BLaER1 (cell line): Measurements from ENCODE around the gene METTL24.
"Not testable (repeated sequence)": the region's sequence is repeated elsewhere in the genome, so short reads cannot be mapped to it uniquely, and the experiment has no call there.

Source experiments
- H3K27ac ChIP-seq: shearing (Covaris generic); formaldehyde crosslinking; 2 replicates; pipeline ENCODE4 v1.8.1; 2022
- H3K27me3 ChIP-seq: shearing (Covaris generic); formaldehyde crosslinking; 2 replicates; pipeline ENCODE4 v1.8.1; 2022
- H3K36me3 ChIP-seq: shearing (Covaris generic); formaldehyde crosslinking; 2 replicates; pipeline ENCODE4 v1.8.1; 2022
- H3K4me1 ChIP-seq: shearing (Covaris generic); formaldehyde crosslinking; 2 replicates; pipeline ENCODE4 v1.8.1; 2022
- H3K4me2 ChIP-seq: shearing (Covaris generic); formaldehyde crosslinking; 2 replicates; pipeline ENCODE4 v1.8.1; 2022
- H3K4me3 ChIP-seq: shearing (Covaris generic); formaldehyde crosslinking; 2 replicates; pipeline ENCODE4 v1.8.1; 2022
- H3K9ac ChIP-seq: shearing (Covaris generic); formaldehyde crosslinking; 2 replicates; pipeline ENCODE4 v1.8.1; 2022
- H3K9me3 ChIP-seq: shearing (Covaris generic); formaldehyde crosslinking; 2 replicates; pipeline ENCODE4 v1.8.1; 2022
- H4K20me1 ChIP-seq: shearing (Covaris generic); formaldehyde crosslinking; 2 replicates; pipeline ENCODE4 v1.8.1; 2022
- Cebpa-rat ChIP-seq: shearing (Covaris generic); IDR thresholded peaks from 2 replicates; pipeline ENCODE4 v1.8.1; 2022

The METTL24 gene

GRCh38 chr6:110277100-110277665 lies 81.0 kb downstream of the METTL24 start:
- no peaks in the 10 kb centered on the region for H3K27me3 ChIP-seq

GRCh38 chr6:110272781-110273180 lies 85.4 kb downstream of the METTL24 start:
- H3K9me3 ChIP-seq, H3K9ac ChIP-seq, H3K27ac ChIP-seq, H3K4me2 ChIP-seq, H4K20me1 ChIP-seq, H3K4me3 ChIP-seq, H3K4me1 ChIP-seq, H3K27me3 ChIP-seq, H3K36me3 ChIP-seq: not testable (repeated sequence)

More at GRCh38 chr6:110277100-110277665, 81.0 kb downstream of the METTL24 start:
- no peaks in the 10 kb centered on the region for H4K20me1 ChIP-seq
- H3K27ac ChIP-seq: no peak overlapping the region
- H3K9ac ChIP-seq: no peak overlapping the region
- no peaks in the 10 kb centered on the region for H3K4me1 ChIP-seq
- no peak overlapping the region for H3K4me2 ChIP-seq
- H3K4me3 ChIP-seq: no peak overlapping the region
- H3K36me3 ChIP-seq: no peaks in the 10 kb centered on the region
- TF ChIP-seq Cebpa-rat: no peak
- peaks cover 5% of the 10 kb centered on the region for H3K9me3 ChIP-seq

- H3K4me1 ChIP-seq: no peaks in the 10 kb centered on the region
- H3K36me3 ChIP-seq: no peaks in the 10 kb centered on the region
- H3K27me3 ChIP-seq: no peaks in the 10 kb centered on the region
- no peak overlapping the region for H3K9ac ChIP-seq
- no peak overlapping the region for H3K27ac ChIP-seq
- H3K9me3 ChIP-seq: no peaks in the 10 kb centered on the region
- H4K20me1 ChIP-seq: no peaks in the 10 kb centered on the region
- no peak for TF ChIP-seq Cebpa-rat
- no peak overlapping the region for H3K4me3 ChIP-seq
- H3K4me2 ChIP-seq: no peak overlapping the region
These were observed 86.5 kb downstream of the METTL24 start for GRCh38 chr6:110271732-110272022.

- no peak for TF ChIP-seq Cebpa-rat
- Histone ChIP-seq H3K4me3 (no peak overlapping the region), H3K27ac (no peak overlapping the region)
These were observed 88.0 kb downstream of the METTL24 start for GRCh38 chr6:110270165-110270564.

GRCh38 chr6:110269623-110270022 lies 88.5 kb downstream of the METTL24 start:
- no peak for TF ChIP-seq Cebpa-rat
- Histone ChIP-seq H3K9me3 (no peaks in the 10 kb centered on the region), H3K4me2 (no peak overlapping the region), H3K9ac (no peak overlapping the region), H3K4me1 (no peaks in the 10 kb centered on the region), H3K27me3 (no peaks in the 10 kb centered on the region), H3K27ac (no peak overlapping the region), H3K4me3 (no peak overlapping the region), H4K20me1 (no peaks in the 10 kb centered on the region), H3K36me3 (no peaks in the 10 kb centered on the region)

More at GRCh38 chr6:110270165-110270564, 88.0 kb downstream of the METTL24 start:
- Histone ChIP-seq H3K9me3 (no peaks in the 10 kb centered on the region), H3K4me2 (no peak overlapping the region), H3K9ac (no peak overlapping the region), H4K20me1 (no peaks in the 10 kb centered on the region), H3K27me3 (no peaks in the 10 kb centered on the region), H3K36me3 (no peaks in the 10 kb centered on the region), H3K4me1 (no peaks in the 10 kb centered on the region)

GRCh38 chr6:110266996-110267395 lies 91.2 kb downstream of the METTL24 start:
- H3K27me3 ChIP-seq: no peaks in the 10 kb centered on the region
- no peak overlapping the region for H3K9ac ChIP-seq
- H3K27ac ChIP-seq: no peak overlapping the region
- no peaks in the 10 kb centered on the region for H3K36me3 ChIP-seq
- H3K4me3 ChIP-seq: no peak overlapping the region
- no peak for TF ChIP-seq Cebpa-rat
- no peaks in the 10 kb centered on the region for H3K4me1 ChIP-seq
- no peak overlapping the region for H3K4me2 ChIP-seq
- no peaks in the 10 kb centered on the region for H4K20me1 ChIP-seq
- H3K9me3 ChIP-seq: no peaks in the 10 kb centered on the region

GRCh38 chr6:110265273-110265672 lies 92.9 kb downstream of the METTL24 start:
- Histone ChIP-seq H3K27ac (no peak overlapping the region), H3K4me3 (no peak overlapping the region), H4K20me1 (no peaks in the 10 kb centered on the region), H3K4me1 (no peaks in the 10 kb centered on the region), H3K4me2 (no peak overlapping the region), H3K9ac (no peak overlapping the region), H3K36me3 (no peaks in the 10 kb centered on the region), H3K27me3 (no peaks in the 10 kb centered on the region), H3K9me3 (no peaks in the 10 kb centered on the region)
- TF ChIP-seq Cebpa-rat: no peak

GRCh38 chr6:110256366-110256765 lies 101.8 kb downstream of the METTL24 start:
- Histone ChIP-seq H3K4me1 (no peaks in the 10 kb centered on the region), H3K4me2 (no peak overlapping the region)

GRCh38 chr6:110255211-110255750 lies 102.9 kb downstream of the METTL24 start:
- H3K27ac ChIP-seq: no peak overlapping the region
- H3K4me2 ChIP-seq: no peak overlapping the region
- H4K20me1 ChIP-seq: no peaks in the 10 kb centered on the region
- H3K4me3 ChIP-seq: no peak overlapping the region
- H3K27me3 ChIP-seq: no peaks in the 10 kb centered on the region
- TF ChIP-seq Cebpa-rat: no peak
- peaks cover 7% of the 10 kb centered on the region; the same call in 1 of the 2 replicates for H3K9me3 ChIP-seq
- H3K9ac ChIP-seq: no peak overlapping the region
- no peaks in the 10 kb centered on the region for H3K36me3 ChIP-seq
- H3K4me1 ChIP-seq: no peaks in the 10 kb centered on the region

More at GRCh38 chr6:110256366-110256765, 101.8 kb downstream of the METTL24 start:
- Histone ChIP-seq H3K9me3 (peaks cover 7% of the 10 kb centered on the region; the same call in 1 of the 2 replicates), H3K27me3 (no peaks in the 10 kb centered on the region), H4K20me1 (no peaks in the 10 kb centered on the region), H3K27ac (no peak overlapping the region), H3K4me3 (no peak overlapping the region), H3K36me3 (no peaks in the 10 kb centered on the region), H3K9ac (no peak overlapping the region)
- TF ChIP-seq Cebpa-rat: no peak

- Histone ChIP-seq H3K4me2 (no peak overlapping the region), H4K20me1 (no peaks in the 10 kb centered on the region), H3K9me3 (no peaks in the 10 kb centered on the region), H3K9ac (no peak overlapping the region), H3K4me3 (no peak overlapping the region), H3K27me3 (no peaks in the 10 kb centered on the region), H3K4me1 (no peaks in the 10 kb centered on the region), H3K27ac (no peak overlapping the region), H3K36me3 (no peaks in the 10 kb centered on the region)
- TF ChIP-seq Cebpa-rat: no peak
These were observed 107.3 kb downstream of the METTL24 start for GRCh38 chr6:110250838-110251237.

GRCh38 chr6:110250058-110250457 lies 108.1 kb downstream of the METTL24 start:
- no peak overlapping the region for H3K4me2 ChIP-seq
- no peaks in the 10 kb centered on the region for H4K20me1 ChIP-seq
- H3K9me3 ChIP-seq: no peaks in the 10 kb centered on the region
- no peak overlapping the region for H3K27ac ChIP-seq
- no peaks in the 10 kb centered on the region for H3K27me3 ChIP-seq
- no peaks in the 10 kb centered on the region for H3K4me1 ChIP-seq
- no peak for TF ChIP-seq Cebpa-rat
- H3K36me3 ChIP-seq: no peaks in the 10 kb centered on the region
- no peak overlapping the region for H3K4me3 ChIP-seq
- no peak overlapping the region for H3K9ac ChIP-seq
